CD4-positive, alpha-beta memory T cell (primary cell): ENCODE results near the gene EYA3. TPM values are rescaled to one million over a fixed set of nuclear protein-coding genes. Genes with fewer than 3 reads are reported as not detected.
A peak's percentile ranks its signal among the peaks of the same experiment; 100 is the strongest.
"Not testable (repeated sequence)": the region's sequence is repeated elsewhere in the genome, so short reads cannot be mapped to it uniquely, and the experiment has no call there.

Source experiments
- CTCF ChIA-PET: fragments of 350-600 bp; sonication (Branson Sonifier 250); formaldehyde crosslinking; loops from one replicate; lab custom pipeline; 2021; ENCODE audit warnings: inconsistent platforms; ENCODE audit not compliant: partially characterized antibody; lab: Charles Lee
- POLR2A ChIA-PET: fragments of 350-600 bp; sonication (Branson Sonifier 250); formaldehyde crosslinking; loops from one replicate; lab custom pipeline; 2021; ENCODE audit not compliant: partially characterized antibody; lab: Charles Lee
- DNase-seq, 5 donors: peaks; one replicate each; pipeline versions ENCODE4 v3.0.0 to v3.0.0-alpha.2; 2020 to 2022; ENCODE audit warnings: mixed read lengths in 1 of 5
- H3K27ac ChIP-seq: one replicate; pipeline ENCODE4 v1.7.0; 2013; ENCODE audit warnings: low read depth, low read length
- H3K27me3 ChIP-seq: 2 replicates; pipeline ENCODE4 v1.7.0; 2013; ENCODE audit warnings: mild to moderate bottlenecking, low read length, moderate library complexity; ENCODE audit not compliant: insufficient read depth
- H3K36me3 ChIP-seq: 2 replicates; pipeline ENCODE4 v1.7.0; 2013; ENCODE audit warnings: mild to moderate bottlenecking, low read length, moderate library complexity; ENCODE audit not compliant: insufficient read depth
- H3K4me1 ChIP-seq: 2 replicates; pipeline ENCODE4 v1.7.0; 2013; ENCODE audit warnings: mild to moderate bottlenecking, low read length, moderate library complexity; ENCODE audit not compliant: insufficient read depth
- H3K4me3 ChIP-seq, 2 donors: one replicate each; pipeline ENCODE4 v1.7.0; 2013; ENCODE audit warnings: low read length in 2 of 2, mild to moderate bottlenecking in 1 of 2
- H3K9me3 ChIP-seq, 2 donors: one replicate each; pipeline ENCODE4 v1.7.0; 2013; ENCODE audit warnings: low read length in 2 of 2, control low read depth in 1 of 2; ENCODE audit not compliant: control insufficient read depth in 1 of 2
- H3K27ac Mint-ChIP-seq, 7 donors: one replicate each; pipeline ENCODE4 v1.8.0; 2020 to 2021; ENCODE audit warnings: mixed read lengths in 7 of 7, mild to moderate bottlenecking in 6 of 7, inconsistent platforms in 3 of 7, moderate library complexity in 3 of 7
- H3K27me3 Mint-ChIP-seq, 2 donors: one replicate each; pipeline ENCODE4 v1.8.0; 2020 to 2021; ENCODE audit warnings: mixed read lengths in 2 of 2
- H3K36me3 Mint-ChIP-seq, 2 donors: one replicate each; pipeline ENCODE4 v1.8.0; 2020 to 2021; ENCODE audit warnings: mixed read lengths in 2 of 2, inconsistent platforms in 1 of 2, mild to moderate bottlenecking in 1 of 2
- H3K4me1 Mint-ChIP-seq, 4 donors: one replicate each; pipeline ENCODE4 v1.8.0; 2020 to 2021; ENCODE audit warnings: mixed read lengths in 4 of 4, mild to moderate bottlenecking in 1 of 4
- H3K4me3 Mint-ChIP-seq, 8 donors: one replicate each; pipeline ENCODE4 v1.8.0; 2020 to 2021; ENCODE audit warnings: mixed read lengths in 8 of 8, mild to moderate bottlenecking in 7 of 8, moderate library complexity in 6 of 8, inconsistent platforms in 3 of 8
- H3K9me3 Mint-ChIP-seq, 8 donors: one replicate each; pipeline ENCODE4 v1.8.0; 2020 to 2021; ENCODE audit warnings: mixed read lengths in 8 of 8, mild to moderate bottlenecking in 5 of 8, inconsistent platforms in 3 of 8, moderate library complexity in 1 of 8
- intact Hi-C: fragments of 100-400 bp; cut with micrococcal nuclease; formaldehyde crosslinking; loops from one replicate; pipeline ENCODE4 v1.15.1; 2023
- polyA plus RNA-seq, 2 donors: library from polyadenylated mRNA; unstranded; fragments of 300-500 nt; fragmentation: Illumina TruSeq; gene quantifications; one replicate each; pipeline ENCODE4 v1.2.3, GENCODE V29; 2021
- total RNA-seq, 2 experiments: library from RNA; stranded (reverse); gene quantifications; one replicate each; pipeline ENCODE4 v1.2.3, GENCODE V29; 2021

Gene EYA3
- total and polyA plus RNA-seq, 4 experiments from 2014 or later = 4.8 to 22.6 (median 13.5) TPM

- H3K4me3 Mint-ChIP-seq = no peak overlapping the region
- H3K27ac Mint-ChIP-seq = peak overlapping the region in 2 of 7 donors; percentile 36 to 43
- ChIA-PET POLR2A (no interaction called here), CTCF (no interaction called here)
- peaks cover 3 to 11% (median 4%) of the 10 kb centered on the region in 4 donors for H3K4me1 Mint-ChIP-seq
- Histone ChIP-seq H3K4me1 (no peaks in the 10 kb centered on the region), H3K9me3 (no peaks in the 10 kb centered on the region), H3K27ac (no peak overlapping the region), H3K27me3 (no peaks in the 10 kb centered on the region), H3K4me3 (no peak overlapping the region), H3K36me3 (no peaks in the 10 kb centered on the region)
- no peak for DNase-seq
- H3K9me3 Mint-ChIP-seq = no peaks in the 10 kb centered on the region
- intact Hi-C loops = no loop called here
- H3K27me3 Mint-ChIP-seq = no peaks in the 10 kb centered on the region
- peaks cover 14 to 32% of the 10 kb centered on the region in 2 donors for H3K36me3 Mint-ChIP-seq
Measured at GRCh38 chr1:28027660-28028059, 60.8 kb downstream of the EYA3 start.

GRCh38 chr1:28027238-28027637 lies 61.2 kb downstream of the EYA3 start:
- no peak for DNase-seq
- no peak overlapping the region for H3K4me3 ChIP-seq
- intact Hi-C loops = no loop called here
- ChIA-PET POLR2A (no interaction called here), CTCF (no interaction called here)
- no peak overlapping the region for H3K4me3 Mint-ChIP-seq
- no peaks in the 10 kb centered on the region for H3K9me3 ChIP-seq
- H3K27ac Mint-ChIP-seq = peak overlapping the region in 4 of 7 donors; percentile 9 to 67 (median 32)
- H3K4me1 Mint-ChIP-seq = peaks cover 3 to 11% (median 4%) of the 10 kb centered on the region in 4 donors
- no peaks in the 10 kb centered on the region for H3K27me3 Mint-ChIP-seq
- H3K4me1 ChIP-seq = no peaks in the 10 kb centered on the region
- no peaks in the 10 kb centered on the region for H3K9me3 Mint-ChIP-seq
- no peaks in the 10 kb centered on the region for H3K27me3 ChIP-seq
- H3K27ac ChIP-seq = no peak overlapping the region
- peaks cover 14 to 32% of the 10 kb centered on the region in 2 donors for H3K36me3 Mint-ChIP-seq
- no peaks in the 10 kb centered on the region for H3K36me3 ChIP-seq

GRCh38 chr1:28026329-28026728 lies 62.1 kb downstream of the EYA3 start:
- no peak overlapping the region for H3K4me3 ChIP-seq
- intact Hi-C loops = no loop called here
- H3K36me3 ChIP-seq = no peaks in the 10 kb centered on the region
- DNase-seq = no peak
- H3K27me3 ChIP-seq = no peaks in the 10 kb centered on the region
- ChIA-PET POLR2A (interaction anchor here (0.6 kb wide), 1 partner anchor 12 kb away, joined by 3 read pairs; no protein-coding TSS in a partner anchor), CTCF (interaction anchor here (0.7 kb wide), 1 partner anchor 469 kb away, joined by 3 read pairs; no protein-coding TSS in a partner anchor)
- Mint-ChIP-seq H3K36me3 (peaks cover 14 to 32% of the 10 kb centered on the region in 2 donors), H3K27ac (peak overlapping the region in 3 of 7 donors; percentile 32 to 57 (median 47)), H3K9me3 (no peaks in the 10 kb centered on the region), H3K27me3 (no peaks in the 10 kb centered on the region), H3K4me3 (no peak overlapping the region), H3K4me1 (peaks cover 3 to 12% (median 4%) of the 10 kb centered on the region in 4 donors)
- no peak overlapping the region for H3K27ac ChIP-seq
- H3K9me3 ChIP-seq = no peaks in the 10 kb centered on the region
- no peaks in the 10 kb centered on the region for H3K4me1 ChIP-seq

GRCh38 chr1:28021064-28021463 lies 67.3 kb downstream of the EYA3 start:
- CTCF ChIA-PET = no interaction called here
- intact Hi-C loops = no loop called here
- peak overlapping the region in 5 of 7 donors; percentile 6 to 83 (median 67) for H3K27ac Mint-ChIP-seq

GRCh38 chr1:28010969-28011368 lies 77.4 kb downstream of the EYA3 start:
- peaks cover 0 to 2% (median 0%) of the 10 kb centered on the region in 4 donors for H3K4me1 Mint-ChIP-seq
- POLR2A ChIA-PET = no interaction called here
- Histone ChIP-seq H3K4me1 (no peaks in the 10 kb centered on the region), H3K27ac (no peak overlapping the region), H3K4me3 (no peak overlapping the region), H3K36me3 (peaks cover 18% of the 10 kb centered on the region), H3K9me3 (no peaks in the 10 kb centered on the region), H3K27me3 (no peaks in the 10 kb centered on the region)
- H3K27ac Mint-ChIP-seq = peak overlapping the region in 2 of 7 donors; percentile 6 to 60
- H3K27me3 Mint-ChIP-seq = no peaks in the 10 kb centered on the region
- DNase-seq = no peak
- intact Hi-C loops = no loop called here
- H3K9me3 Mint-ChIP-seq = no peaks in the 10 kb centered on the region
- peaks cover 36 to 47% of the 10 kb centered on the region in 2 donors for H3K36me3 Mint-ChIP-seq
- no peak overlapping the region for H3K4me3 Mint-ChIP-seq
- CTCF ChIA-PET = no interaction called here

More at GRCh38 chr1:28021064-28021463, 67.3 kb downstream of the EYA3 start:
- Histone ChIP-seq H3K27me3 (no peaks in the 10 kb centered on the region), H3K36me3 (no peaks in the 10 kb centered on the region), H3K9me3 (no peaks in the 10 kb centered on the region), H3K4me1 (no peaks in the 10 kb centered on the region), H3K27ac (no peak overlapping the region), H3K4me3 (no peak overlapping the region)
- no peak for DNase-seq
- Mint-ChIP-seq H3K9me3 (no peaks in the 10 kb centered on the region), H3K36me3 (peaks cover 21 to 37% of the 10 kb centered on the region in 2 donors), H3K4me3 (no peak overlapping the region), H3K27me3 (no peaks in the 10 kb centered on the region), H3K4me1 (peaks cover 3 to 8% (median 5%) of the 10 kb centered on the region in 4 donors)
- POLR2A ChIA-PET = no interaction called here

GRCh38 chr1:28003117-28003516 lies 85.3 kb downstream of the EYA3 start:
- peaks cover 26 to 33% of the 10 kb centered on the region in 2 donors for H3K36me3 Mint-ChIP-seq
- H3K4me3 Mint-ChIP-seq, intact Hi-C loops: not testable (repeated sequence)

GRCh38 chr1:28002600-28002999 lies 85.8 kb downstream of the EYA3 start:
- no peak overlapping the region for H3K27ac ChIP-seq
- Mint-ChIP-seq H3K27ac (no peak overlapping the region), H3K36me3 (peaks cover 27 to 38% of the 10 kb centered on the region in 2 donors), H3K4me1 (peaks cover 0 to 1% (median 0%) of the 10 kb centered on the region in 4 donors), H3K27me3 (no peaks in the 10 kb centered on the region), H3K9me3 (no peaks in the 10 kb centered on the region), H3K4me3 (no peak overlapping the region)
- H3K27me3 ChIP-seq = no peaks in the 10 kb centered on the region
- intact Hi-C loops = no loop called here
- ChIA-PET POLR2A (no interaction called here), CTCF (no interaction called here)
- H3K4me3 ChIP-seq = no peak overlapping the region
- no peaks in the 10 kb centered on the region for H3K9me3 ChIP-seq
- no peak for DNase-seq
- H3K36me3 ChIP-seq = peaks cover 16% of the 10 kb centered on the region
- no peaks in the 10 kb centered on the region for H3K4me1 ChIP-seq

More at GRCh38 chr1:28003117-28003516, 85.3 kb downstream of the EYA3 start:
- H3K27ac ChIP-seq, POLR2A ChIA-PET, H3K27me3 ChIP-seq, H3K9me3 ChIP-seq, CTCF ChIA-PET, H3K4me3 ChIP-seq, H3K4me1 Mint-ChIP-seq, H3K27me3 Mint-ChIP-seq, DNase-seq, H3K9me3 Mint-ChIP-seq, H3K4me1 ChIP-seq: not testable (repeated sequence)
- H3K27ac Mint-ChIP-seq = peak overlapping the region in 1 of 7 donors; percentile 77
- H3K36me3 ChIP-seq = peaks cover 11% of the 10 kb centered on the region
